HEK293T (cell line): ENCODE data around the gene ARHGAP27.

ENCODE experiments used
- CTCF ChIA-PET: fragments of 350-600 bp; formaldehyde crosslinking; extraction: SDS; loops from one replicate; lab custom pipeline; 2021; ENCODE audit warnings: antibody characterized with exemption, inconsistent platforms; lab: Yijun Ruan, JAX
- POLR2A ChIA-PET: fragments of 350-600 bp; formaldehyde crosslinking; extraction: SDS; loops from one replicate; lab custom pipeline; 2020; ENCODE audit warnings: antibody characterized with exemption, inconsistent platforms; lab: Yijun Ruan, JAX
- DNase-seq: peaks from one replicate; pipeline ENCODE4 v3.0.0; 2012; ENCODE audit warnings: mixed read lengths; ENCODE audit errors: extremely low spot score
- ARNT ChIP-seq: fragments of 450-650 bp; IDR thresholded peaks from 2 replicates; pipeline ENCODE4 v1.6.1; 2017; ENCODE audit warnings: mild to moderate bottlenecking
- BHLHE40 ChIP-seq: fragments of 450-650 bp; IDR thresholded peaks from 2 replicates; pipeline ENCODE4 v1.6.1; 2016; ENCODE audit warnings: mild to moderate bottlenecking, moderate library complexity, borderline replicate concordance
- CTBP1 ChIP-seq: fragments of 450-650 bp; IDR thresholded peaks from 2 replicates; pipeline ENCODE4 v1.6.1; 2016; ENCODE audit warnings: borderline replicate concordance
- ELF4 ChIP-seq: fragments of 450-650 bp; IDR thresholded peaks from 2 replicates; pipeline ENCODE4 v1.6.1; 2017; ENCODE audit warnings: antibody characterized with exemption
- FOXA1 ChIP-seq: fragments of 450-650 bp; IDR thresholded peaks from 2 replicates; pipeline ENCODE4 v1.6.1; 2016; ENCODE audit warnings: mild to moderate bottlenecking
- FOXK2 ChIP-seq: fragments of 450-650 bp; IDR thresholded peaks from 2 replicates; pipeline ENCODE4 v1.6.1; 2016; ENCODE audit warnings: mild to moderate bottlenecking
- HDGF ChIP-seq: fragments of 450-650 bp; IDR thresholded peaks from 2 replicates; pipeline ENCODE4 v1.6.1; 2017; ENCODE audit warnings: antibody characterized with exemption, borderline replicate concordance
- L3MBTL2 ChIP-seq: fragments of 450-650 bp; conservative IDR thresholded peaks from 2 replicates; pipeline ENCODE4 v1.6.1; 2016; ENCODE audit warnings: mild to moderate bottlenecking
- LEF1 ChIP-seq: fragments of 450-650 bp; IDR thresholded peaks from 2 replicates; pipeline ENCODE4 v1.6.1; 2017; ENCODE audit warnings: mild to moderate bottlenecking, borderline replicate concordance
- NFRKB ChIP-seq: fragments of 450-650 bp; IDR thresholded peaks from 2 replicates; pipeline ENCODE4 v1.6.1; 2016; ENCODE audit warnings: mild to moderate bottlenecking, moderate library complexity
- SP1 ChIP-seq: fragments of 450-650 bp; IDR thresholded peaks from 2 replicates; pipeline ENCODE4 v1.6.1; 2017
- SUZ12 ChIP-seq: fragments of 450-650 bp; IDR thresholded peaks from 2 replicates; pipeline ENCODE4 v1.6.1; 2016; ENCODE audit warnings: mild to moderate bottlenecking
- TARDBP ChIP-seq: fragments of 450-650 bp; IDR thresholded peaks from 2 replicates; pipeline ENCODE4 v1.6.1; 2016
- ZNF384 ChIP-seq: fragments of 450-650 bp; IDR thresholded peaks from 2 replicates; pipeline ENCODE4 v1.6.1; 2016
- TF ChIP-seq, protein P1 (sequence below): fragments of 450-650 bp; IDR thresholded peaks from 2 replicates; pipeline ENCODE4 v1.6.1; 2016

ARHGAP27 gene

GRCh38 chr17:45395569-45396415 is 36.9 kb downstream of the ARHGAP27 start:
- TF ChIP-seq ELF4 (no peak), CTBP1 (no peak), ZNF384 (no peak), L3MBTL2 (no peak), SUZ12 (no peak), SP1 (no peak), FOXA1 (no peak), TARDBP (no peak)
- TF ChIP-seq, protein P1, sequence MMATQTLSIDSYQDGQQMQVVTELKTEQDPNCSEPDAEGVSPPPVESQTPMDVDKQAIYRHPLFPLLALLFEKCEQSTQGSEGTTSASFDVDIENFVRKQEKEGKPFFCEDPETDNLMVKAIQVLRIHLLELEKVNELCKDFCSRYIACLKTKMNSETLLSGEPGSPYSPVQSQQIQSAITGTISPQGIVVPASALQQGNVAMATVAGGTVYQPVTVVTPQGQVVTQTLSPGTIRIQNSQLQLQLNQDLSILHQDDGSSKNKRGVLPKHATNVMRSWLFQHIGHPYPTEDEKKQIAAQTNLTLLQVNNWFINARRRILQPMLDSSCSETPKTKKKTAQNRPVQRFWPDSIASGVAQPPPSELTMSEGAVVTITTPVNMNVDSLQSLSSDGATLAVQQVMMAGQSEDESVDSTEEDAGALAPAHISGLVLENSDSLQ, result no peak
- POLR2A ChIA-PET, result no interaction called here
- no peak for DNase-seq
- CTCF ChIA-PET, result interaction anchor here (0.6 to 2.4 kb wide), 6 partner anchors 11 to 165 kb away, joined by 3 to 10 read pairs (median 4); no protein-coding TSS in a partner anchor

- POLR2A ChIA-PET, result interaction anchor here (1.4 kb wide), 1 partner anchor 31 kb away, joined by 4 read pairs; no protein-coding TSS in a partner anchor
- DNase-seq, result peak; percentile 85
- no peak for TF ChIP-seq FOXK2
- TF ChIP-seq ARNT, result no peak
- TF ChIP-seq, protein P1, result no peak
- no peak for TF ChIP-seq TARDBP
- TF ChIP-seq LEF1, result no peak
- CTCF ChIA-PET, result interaction anchor here (0.6 to 2.9 kb wide), 7 partner anchors 10 to 260 kb away, joined by 3 to 11 read pairs (median 4); partner anchors contain the start of gene ACBD4
Observed at GRCh38 chr17:45394913-45395568, 37.6 kb downstream of the ARHGAP27 start.

GRCh38 chr17:45394564-45394912 is 38.1 kb downstream of the ARHGAP27 start:
- ChIA-PET POLR2A (interaction anchor here (1.4 kb wide), 1 partner anchor 31 kb away, joined by 4 read pairs; no protein-coding TSS in a partner anchor), CTCF (interaction anchor here (1.4 to 2.9 kb wide), 5 partner anchors 9 to 259 kb away, joined by 4 to 11 read pairs (median 7); partner anchors contain the start of gene ACBD4)
- no peak for DNase-seq
- TF ChIP-seq CTBP1 (no peak), TARDBP (no peak), ARNT (no peak), SP1 (no peak), BHLHE40 (no peak), ZNF384 (no peak)
- TF ChIP-seq, protein P1, result no peak

GRCh38 chr17:45394091-45394490 is 38.6 kb downstream of the ARHGAP27 start:
- POLR2A ChIA-PET, result interaction anchor here (1.4 kb wide), 1 partner anchor 32 kb away, joined by 4 read pairs; no protein-coding TSS in a partner anchor
- no peak for DNase-seq
- CTCF ChIA-PET, result interaction anchor here (0.6 to 2.9 kb wide), 4 partner anchors 9 to 259 kb away, joined by 3 to 11 read pairs (median 8); partner anchors contain the start of gene ACBD4
- no peak for TF ChIP-seq L3MBTL2
- TF ChIP-seq TARDBP, result no peak
- no peak for TF ChIP-seq NFRKB
- TF ChIP-seq, protein P1, result no peak
- TF ChIP-seq CTBP1, result no peak
- TF ChIP-seq ELF4, result no peak
- TF ChIP-seq FOXA1, result no peak
- no peak for TF ChIP-seq ZNF384
- no peak for TF ChIP-seq HDGF
- no peak for TF ChIP-seq SUZ12
- TF ChIP-seq SP1, result no peak
- TF ChIP-seq ARNT, result no peak

DNA sequence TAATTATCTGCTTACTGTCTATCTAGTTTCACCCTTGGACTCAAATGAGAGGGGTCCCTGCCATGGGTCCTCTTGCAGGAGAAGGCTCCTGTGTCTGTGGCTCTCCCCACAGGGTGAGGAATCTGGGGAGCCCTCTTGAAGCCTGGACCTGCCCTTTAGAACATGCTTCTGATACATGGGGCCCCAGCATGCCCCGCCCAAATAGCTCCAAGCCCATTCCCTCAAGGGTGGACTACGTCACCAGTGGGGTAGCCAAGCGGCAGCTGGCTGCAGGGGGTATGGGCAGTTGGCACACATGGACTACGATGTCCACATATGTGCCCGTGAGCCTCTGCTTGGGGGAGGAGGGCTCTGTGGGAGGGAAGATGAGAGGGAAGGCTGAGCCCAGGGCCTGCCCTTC is 39.3 kb downstream of the ARHGAP27 start:
- ChIA-PET POLR2A (interaction anchor here (1.2 kb wide), 1 partner anchor 32 kb away, joined by 4 read pairs; no protein-coding TSS in a partner anchor), CTCF (interaction anchor here (0.6 to 2.9 kb wide), 6 partner anchors 8 to 258 kb away, joined by 3 to 11 read pairs (median 6); partner anchors contain the start of gene ACBD4)
- TF ChIP-seq SP1 (no peak), FOXK2 (no peak), FOXA1 (no peak), L3MBTL2 (no peak), NFRKB (no peak)
- TF ChIP-seq, protein P1, result no peak
- no peak for DNase-seq
